HG02571 (cell line): ENCODE results near the gene NSUN5.
"Not testable (repeated sequence)": the region's sequence is repeated elsewhere in the genome, so short reads cannot be mapped to it uniquely, and the experiment has no call there.

Source experiments
- ATAC-seq: cut with Tn5 transposase; IDR thresholded peaks from one replicate; pipeline ENCODE4 v1.9.1; 2021; ENCODE audit warnings: mild to moderate bottlenecking, moderate library complexity; ENCODE audit not compliant: unreplicated experiment

NSUN5 gene

DNA sequence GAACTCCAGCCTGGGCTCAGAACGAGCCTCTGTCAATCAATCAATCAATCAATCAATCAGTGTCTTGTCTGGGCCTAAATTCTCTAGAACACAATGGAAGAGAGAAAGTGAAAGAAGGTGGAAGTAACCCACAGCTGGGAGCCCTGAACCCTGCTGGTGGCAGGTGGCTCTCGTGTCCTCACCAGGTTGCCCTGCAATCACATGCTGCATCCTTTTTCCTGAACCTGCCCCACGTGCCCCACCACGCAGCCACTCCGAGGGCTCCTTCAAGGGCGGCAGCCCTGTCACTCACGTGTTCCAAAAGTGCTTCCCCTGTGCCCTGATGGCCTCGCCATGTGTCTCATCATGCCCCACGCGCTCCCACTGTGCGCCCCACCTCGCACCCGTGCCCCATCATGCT lies 18.8 kb upstream of the NSUN5 start:
- not testable (repeated sequence) for ATAC-seq

DNA sequence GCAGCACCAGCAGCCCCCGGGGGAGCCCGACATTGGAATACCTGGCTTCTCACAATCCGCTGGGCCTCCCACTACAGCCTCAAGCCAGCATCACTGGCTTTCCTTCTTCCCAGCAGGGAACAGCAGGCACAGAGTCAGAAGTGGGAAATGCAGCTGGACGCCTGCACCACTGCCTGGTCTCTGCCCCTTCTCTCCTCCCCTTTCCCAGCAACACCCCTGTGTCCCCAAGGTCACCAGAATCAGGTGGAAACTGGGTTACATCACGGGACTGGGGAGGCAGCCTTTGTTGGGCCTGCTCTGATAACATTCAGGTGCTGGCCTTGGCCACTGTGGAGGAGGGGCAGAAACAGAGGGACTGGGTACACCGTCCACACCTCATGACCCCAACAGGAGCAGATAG lies 16.8 kb upstream of the NSUN5 start:
- ATAC-seq: not testable (repeated sequence)

DNA sequence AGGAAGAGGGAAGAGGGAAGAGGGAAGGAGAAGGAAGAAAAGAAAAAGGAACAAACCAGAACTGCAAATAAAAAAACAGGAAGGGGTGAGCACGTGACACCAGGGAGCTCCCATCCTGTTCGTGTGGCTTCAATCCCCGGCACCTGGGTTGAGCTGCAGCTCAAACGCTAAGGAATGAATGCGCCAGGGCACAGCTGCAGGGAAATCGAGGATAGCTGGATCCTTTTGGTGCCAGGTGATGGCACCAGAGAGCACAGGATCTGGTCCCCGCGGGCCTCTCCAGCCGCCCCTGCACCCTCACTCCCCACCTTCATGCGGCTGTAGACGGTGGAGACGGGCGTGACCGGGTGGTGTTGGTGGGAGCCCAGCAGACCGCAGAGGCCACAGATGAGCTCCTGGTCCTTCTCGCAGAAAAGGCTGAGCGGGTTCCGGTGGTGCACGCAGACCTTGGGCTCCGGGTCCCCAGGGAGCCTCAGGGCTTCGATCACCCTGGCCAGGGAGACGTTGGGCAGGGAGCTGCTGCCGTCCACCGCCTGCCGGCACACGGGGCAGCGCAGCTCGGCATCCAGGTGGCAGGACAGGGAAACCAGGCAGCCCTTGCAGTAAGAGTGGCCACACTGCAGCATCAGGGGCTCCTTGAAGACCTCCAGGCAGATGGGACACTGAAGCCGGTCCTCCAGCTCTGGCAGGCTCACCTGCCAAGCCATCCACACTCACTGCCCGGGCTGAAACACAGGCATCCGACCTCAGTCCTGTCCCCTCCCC lies 15.6 kb upstream of the NSUN5 start:
- ATAC-seq: not testable (repeated sequence)

DNA sequence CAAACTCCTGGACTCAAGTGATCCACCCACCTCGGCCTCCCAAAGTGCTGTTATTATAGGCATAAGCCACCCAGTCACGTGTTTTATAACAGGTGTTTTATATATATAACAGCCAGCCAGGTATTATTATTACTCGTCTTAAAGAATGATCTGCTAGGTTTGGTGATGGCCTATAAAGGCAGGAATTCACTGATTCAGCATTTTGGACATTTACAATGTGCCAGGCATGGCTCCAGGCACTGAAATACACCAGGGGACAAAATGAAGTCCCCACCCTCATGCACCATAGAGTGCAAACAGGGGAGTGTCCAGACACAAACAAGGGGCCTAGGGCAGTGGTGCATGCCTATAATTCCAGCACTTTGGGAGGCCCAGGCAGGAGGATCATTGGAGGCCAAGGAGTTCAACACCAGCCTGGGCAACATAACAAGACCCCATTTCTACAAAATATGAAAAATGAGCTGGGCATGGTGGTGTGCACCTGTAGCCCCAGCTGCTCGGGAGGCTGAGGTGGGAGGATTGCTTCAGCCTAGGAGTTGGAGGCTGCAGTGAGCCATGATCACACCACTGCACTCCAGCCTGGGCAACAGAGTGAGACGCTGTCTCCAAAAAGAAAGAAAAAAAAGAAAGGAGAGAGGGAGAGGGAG lies 14.9 kb upstream of the NSUN5 start:
- ATAC-seq: not testable (repeated sequence)

DNA sequence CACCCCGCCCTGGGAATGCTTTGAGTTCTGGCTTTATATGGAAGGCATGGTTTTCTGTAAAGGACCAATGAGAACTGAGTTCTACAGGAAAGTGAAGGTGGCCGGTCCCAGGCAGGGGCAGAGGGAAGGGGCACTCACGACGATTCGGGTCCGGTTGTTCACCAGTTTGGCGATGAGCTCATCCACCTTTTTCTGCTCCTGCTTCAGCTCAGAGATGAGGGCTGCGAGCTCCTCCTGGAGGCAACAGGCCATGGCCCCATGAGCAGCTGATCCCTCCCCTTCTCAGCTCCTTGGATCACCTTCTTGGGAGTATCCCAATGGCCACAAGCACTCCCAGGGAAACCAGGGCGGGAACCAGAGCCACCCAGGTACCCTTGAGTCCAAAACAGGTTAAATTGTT lies 11.4 kb upstream of the NSUN5 start:
- ATAC-seq: not testable (repeated sequence)

DNA sequence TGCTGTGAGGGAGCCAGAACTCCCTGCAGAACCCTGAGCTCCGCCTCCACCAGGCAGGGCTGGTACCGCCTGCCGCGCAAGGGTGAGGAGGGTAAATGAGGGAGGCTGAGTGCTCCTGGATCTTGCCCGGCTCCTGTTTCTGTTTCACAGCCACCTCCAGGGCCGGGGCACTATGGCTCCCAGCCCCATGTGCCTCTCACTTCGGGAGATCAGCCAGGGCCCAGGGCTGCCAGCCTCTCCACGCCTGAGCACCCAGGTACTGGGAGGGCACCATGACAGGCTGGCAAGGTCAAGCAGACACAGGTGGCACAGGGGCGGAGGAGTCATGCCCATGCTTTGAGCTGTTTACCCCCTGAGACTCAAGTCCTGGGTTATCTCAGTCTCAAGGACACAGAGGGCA lies 10.9 kb upstream of the NSUN5 start:
- not testable (repeated sequence) for ATAC-seq

DNA sequence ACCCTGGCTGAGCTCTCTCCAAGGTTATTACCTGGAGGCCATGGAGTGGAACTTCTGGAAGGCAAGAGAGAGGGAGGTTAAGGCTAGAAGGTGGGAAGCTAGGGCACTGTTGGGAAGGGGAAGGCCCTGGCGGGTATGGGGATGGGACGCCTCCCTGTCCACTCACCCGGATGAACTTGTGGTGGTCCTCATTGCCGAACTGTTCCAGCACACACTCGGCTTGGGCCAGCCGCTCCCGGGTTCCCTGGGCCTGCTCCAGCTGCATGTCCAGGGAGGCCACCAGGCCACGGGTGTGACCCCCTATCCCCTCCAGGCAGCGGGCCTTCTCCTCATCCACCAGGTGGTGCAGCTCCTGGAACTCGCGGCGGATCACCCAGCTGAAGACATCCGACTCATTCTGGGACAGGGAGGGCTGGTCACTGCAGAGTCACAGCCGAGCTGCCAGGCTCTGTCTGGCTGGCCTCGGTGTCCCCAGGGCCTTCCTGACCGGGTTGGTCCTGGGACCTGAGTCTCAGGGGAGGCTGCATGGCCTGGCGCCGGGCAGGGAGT lies 10.1 kb upstream of the NSUN5 start:
- not testable (repeated sequence) for ATAC-seq

DNA sequence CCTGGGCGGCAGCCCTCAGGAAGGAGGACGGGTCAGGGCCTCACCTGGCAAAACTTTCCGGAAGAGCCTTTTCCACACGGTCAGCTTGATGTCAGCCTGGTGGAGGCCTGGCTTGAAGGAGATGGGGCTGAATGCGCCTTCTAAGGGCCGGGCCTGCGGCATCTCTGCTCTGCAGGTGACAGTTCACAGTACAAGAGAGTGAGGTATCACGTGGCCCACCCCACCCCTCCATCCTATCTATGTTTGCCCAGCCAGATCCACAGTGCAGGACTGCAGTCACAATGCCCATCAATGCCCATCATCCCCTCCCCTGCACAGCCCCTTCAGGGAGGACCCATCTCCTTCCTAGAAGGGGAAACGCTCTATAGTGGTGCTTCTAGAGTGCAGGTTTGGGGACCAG lies 7.9 kb upstream of the NSUN5 start:
- no peak for ATAC-seq

DNA sequence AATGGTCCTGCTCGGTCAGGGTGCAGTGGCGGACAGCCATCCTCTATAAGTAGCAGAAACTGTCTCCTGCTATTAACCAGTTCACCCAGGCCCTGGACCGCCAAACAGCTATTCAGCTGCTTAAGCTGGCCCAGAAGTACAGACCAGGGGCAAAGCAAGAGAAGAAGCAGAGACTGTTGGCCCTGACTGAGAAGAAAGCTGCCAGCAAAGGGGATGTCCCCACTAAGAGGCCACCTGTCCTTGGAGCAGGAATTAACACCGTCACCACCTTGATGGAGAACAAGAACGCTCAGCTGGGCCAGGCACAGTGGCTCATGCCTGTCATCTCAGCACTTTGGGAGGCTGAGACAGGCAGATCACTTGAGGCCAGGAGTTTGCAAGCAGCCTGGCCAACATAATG lies 5.6 kb upstream of the NSUN5 start:
- ATAC-seq: no peak

DNA sequence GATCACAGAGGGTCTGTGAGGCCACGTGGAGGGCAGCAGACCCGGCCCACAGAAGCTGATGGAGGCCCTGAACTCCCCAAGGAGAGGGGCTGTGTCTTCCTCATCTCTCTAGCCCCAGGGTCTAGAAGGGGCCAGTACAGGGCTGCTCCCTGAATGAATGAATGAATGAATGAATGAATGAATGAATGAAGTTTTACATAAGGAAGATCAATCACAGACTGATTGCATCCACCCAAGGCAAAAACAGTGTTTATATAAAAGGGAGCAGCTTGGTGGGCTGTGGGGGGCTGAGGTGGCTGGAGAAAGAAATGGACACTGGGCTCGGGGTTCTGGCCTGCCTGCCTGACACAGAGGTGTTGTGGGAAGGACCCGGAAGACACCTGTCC lies 4.9 kb upstream of the NSUN5 start:
- ATAC-seq: no peak

DNA sequence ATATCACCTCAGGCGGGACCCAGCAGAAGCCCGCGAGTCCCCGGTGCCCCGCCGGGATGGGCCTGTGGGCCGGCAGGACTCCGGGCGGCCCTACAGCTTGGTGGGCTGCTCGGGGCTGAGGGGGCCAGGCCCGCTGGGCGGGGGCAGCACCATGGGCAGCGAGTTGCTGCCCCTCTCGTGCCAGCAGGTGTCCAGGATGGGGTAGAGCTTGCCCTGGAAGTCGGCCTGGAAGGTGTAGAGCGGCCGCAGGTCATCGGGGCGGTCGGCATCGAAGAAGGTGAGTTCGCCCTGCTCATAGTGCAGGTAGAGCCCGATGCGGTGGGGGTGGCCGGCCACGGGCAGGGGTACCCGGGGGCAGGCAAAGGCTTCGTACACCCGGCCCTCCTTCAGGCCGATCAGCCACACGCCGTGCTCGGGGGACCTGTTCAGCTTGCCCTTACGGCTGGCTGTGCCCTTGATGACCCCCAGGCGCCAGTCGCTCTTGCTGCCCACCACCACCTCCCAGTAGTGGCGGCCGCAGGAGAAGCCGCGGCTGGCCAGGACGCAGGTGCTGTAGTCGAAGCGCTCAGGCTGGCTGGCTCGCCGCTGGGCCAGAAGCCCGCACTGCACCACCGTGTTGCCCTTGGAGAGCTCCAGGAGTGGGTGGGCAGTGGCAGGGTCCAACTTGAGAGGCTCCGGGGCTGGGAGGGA lies 4.3 kb upstream of the NSUN5 start:
- no peak for ATAC-seq

DNA sequence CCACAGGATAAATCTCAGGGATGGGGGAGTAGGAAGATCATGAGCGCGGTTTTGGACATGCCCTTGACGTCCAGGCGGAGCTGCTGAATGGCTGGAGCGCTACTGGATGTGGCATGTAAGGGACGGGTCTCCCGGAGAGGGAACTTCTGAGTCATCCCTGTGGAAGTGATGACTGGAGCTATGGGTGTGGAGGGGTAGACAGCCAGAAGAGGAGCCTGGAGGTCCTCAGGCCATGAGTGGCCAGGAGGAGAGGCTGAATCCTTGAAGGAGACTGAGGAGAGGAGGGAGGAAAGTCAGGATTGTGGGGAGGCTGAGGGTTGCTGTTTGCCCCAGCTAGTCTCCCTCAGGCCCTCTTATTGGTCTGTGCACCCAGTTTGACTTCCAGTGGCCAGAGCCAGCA lies 2.8 kb upstream of the NSUN5 start:
- not testable (repeated sequence) for ATAC-seq

DNA sequence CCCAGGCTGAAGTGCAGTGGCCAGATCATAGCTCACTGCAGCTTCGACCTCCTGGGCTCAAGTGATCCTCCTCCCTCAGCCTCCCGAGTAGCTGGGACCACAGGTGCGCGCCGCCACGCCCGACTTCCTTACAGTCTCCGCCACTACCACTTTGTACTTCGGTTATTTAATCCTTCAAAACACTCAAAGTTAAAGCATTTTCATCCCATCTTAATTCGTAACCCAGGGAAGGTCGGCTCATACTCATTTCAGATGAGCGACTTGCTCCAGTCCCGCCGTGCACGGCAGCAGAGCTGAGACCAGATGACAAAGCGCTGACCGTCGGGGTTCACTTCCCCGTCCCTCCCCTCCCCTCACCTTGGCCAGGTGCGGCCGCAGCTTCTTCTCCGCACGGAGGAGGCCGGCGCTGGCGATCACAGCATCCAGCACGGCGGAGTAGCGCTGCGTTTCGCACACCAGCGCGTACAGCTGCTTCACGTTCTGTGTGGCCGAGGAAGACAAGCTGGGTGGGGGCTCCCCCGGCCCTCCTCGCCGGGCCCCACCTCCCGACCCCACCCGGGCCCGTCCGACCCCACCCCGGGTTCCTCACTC lies 457 bp downstream of the NSUN5 start:
- ATAC-seq: peak; percentile 40

DNA sequence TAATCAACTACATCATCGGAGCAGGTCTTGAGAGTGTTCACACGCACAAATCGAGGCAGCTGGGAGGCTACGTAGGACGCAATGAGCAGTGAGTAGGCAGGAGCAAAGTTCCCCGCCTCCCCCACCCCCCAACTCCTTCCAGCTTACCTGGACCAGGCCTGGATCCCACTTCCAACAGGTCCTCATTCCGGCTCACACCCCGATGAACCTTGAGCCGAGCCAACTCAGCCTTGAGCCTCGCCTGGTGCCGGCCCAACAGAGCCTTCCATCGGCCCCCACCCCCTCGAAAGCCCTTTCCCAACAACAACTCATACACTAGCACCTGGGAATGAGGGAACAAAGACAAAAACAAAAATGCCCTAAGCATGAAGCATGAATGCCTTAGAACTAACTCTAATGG lies 1.2 kb downstream of the NSUN5 start:
- ATAC-seq: no peak

DNA sequence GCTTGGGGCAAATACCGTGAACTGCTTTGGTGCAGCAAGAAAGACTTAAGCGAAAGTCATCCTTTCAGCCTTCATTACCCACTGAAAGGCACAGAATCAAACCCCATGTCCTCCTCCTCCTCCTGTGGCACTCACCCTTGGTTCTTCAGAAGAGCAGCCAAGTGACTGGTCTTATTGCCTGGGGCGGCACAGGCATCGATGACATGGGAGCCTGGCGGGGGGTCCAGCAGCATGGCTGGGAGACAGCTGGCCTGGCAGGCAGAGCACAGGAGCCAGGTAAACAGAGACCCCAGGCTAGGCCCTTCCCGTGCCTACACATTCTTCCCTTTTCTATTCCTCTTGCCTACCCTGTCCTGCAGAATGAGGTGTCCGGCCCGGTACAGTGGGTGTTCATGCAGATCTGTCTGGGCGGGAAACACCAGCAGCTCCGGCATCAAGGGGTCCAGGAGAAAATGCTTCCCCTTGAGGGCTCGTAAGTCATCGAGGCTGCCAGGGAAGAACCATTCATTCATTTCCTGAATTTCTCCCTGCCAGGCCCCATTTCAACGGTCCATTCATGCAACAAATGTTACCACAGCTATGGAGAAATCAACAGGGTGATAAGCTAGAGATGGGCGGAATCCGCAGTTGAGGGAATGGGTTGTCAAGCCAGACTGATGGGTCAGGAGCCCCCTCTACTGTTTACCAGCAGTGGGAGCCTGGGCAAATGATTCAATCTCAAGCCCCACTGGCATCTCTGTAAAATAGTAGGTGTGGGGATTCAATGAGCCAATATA lies 3.8 kb downstream of the NSUN5 start:
- not testable (repeated sequence) for ATAC-seq

DNA sequence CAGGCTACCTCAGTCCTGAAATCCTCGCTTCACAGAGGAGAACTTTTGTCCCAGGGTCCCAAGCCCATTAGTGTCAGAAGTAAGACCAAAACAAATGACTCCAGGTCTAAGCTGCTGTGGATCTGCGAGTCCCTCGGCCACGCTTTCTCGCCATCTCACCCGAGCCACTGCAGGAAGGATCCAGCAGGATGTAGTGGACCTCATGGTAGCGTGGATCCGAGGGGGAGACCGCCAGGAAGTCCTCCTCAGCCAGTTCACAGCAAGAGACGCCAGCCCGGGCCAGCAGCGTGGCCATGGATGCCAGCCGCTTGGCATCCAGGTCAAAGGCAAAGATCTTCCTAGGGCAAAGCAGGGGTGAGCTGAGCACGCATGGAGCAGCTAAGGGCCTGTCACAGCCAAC lies 4.6 kb downstream of the NSUN5 start:
- ATAC-seq: no peak

DNA sequence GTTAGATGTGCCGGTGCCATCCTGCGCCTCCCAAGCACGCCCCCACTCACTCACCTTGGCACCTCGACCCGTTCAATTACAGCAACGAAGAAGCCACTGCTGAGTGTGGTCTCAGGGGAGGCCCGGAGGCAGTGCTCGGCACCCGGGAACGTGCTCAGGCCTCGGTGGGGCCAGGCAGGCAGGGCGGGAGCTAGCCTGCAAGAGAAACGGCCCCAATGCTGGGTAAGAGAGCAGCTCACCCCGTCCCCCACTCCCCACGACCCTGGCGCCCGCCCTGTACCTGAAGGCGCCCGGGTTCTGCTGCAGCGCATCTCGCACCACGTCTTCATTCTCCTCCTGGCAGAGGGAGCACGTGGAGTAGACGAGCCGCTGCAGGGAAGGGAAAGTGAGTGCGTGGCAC lies 5.1 kb downstream of the NSUN5 start:
- no peak for ATAC-seq

DNA sequence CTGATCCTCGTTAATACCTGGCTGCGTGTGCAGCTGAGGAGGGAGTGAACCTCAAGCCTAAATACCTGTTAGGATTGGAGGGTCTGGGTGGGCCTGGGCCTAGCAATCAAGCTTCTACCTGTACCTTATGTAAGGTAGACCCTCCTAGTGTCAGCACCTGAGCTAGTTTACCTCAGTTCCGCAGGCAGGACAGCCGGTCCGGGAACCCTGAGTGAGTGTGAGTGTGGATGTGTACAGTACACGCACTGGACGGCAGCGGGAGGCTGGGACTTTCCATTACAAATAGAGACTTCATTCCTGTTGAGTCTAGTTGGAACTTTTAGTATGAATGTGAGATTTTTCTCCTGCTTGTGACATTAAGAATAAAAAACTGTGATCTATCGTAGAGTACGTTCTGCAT lies 5.8 kb downstream of the NSUN5 start:
- not testable (repeated sequence) for ATAC-seq

DNA sequence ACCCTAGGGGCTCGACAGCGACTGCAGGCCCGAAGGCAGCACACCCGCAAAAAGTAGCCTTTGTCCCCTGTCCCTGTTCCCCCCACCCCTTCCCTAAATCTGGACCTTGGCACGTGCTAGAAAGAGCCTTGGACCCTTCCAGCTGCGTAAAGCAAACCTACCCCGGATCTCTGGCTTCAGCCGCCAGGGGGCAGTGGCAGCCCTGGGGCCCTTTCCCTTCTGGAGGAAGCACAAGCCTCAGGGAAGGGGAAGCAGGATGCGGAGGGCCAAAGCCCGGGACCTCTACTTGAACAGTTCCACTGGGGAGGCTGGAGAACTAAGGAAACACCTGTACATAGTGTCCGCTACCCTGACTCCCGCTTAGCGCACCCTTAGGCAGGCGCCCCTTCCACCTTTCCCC lies 7.5 kb downstream of the NSUN5 start:
- not testable (repeated sequence) for ATAC-seq

DNA sequence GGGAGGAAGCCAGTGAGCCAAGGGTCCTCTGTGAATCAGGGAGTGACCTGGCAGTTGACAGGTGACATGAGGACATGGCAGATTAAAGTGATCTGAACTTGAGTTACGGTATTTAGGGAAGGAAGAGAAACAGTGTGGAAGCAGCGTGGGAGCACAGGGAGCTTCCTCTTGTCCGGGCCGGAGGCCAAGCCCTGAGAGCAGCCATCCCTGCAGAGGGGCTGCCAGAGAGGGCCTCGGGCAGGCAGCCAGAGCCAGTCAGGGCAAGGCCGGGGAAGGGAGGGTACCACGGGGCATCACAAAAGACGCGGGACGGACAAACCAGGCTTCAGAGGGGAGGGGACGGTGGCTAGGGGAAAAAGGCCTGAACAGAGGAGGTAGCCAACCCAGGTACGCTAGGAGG lies 8.8 kb downstream of the NSUN5 start:
- ATAC-seq: not testable (repeated sequence)

DNA sequence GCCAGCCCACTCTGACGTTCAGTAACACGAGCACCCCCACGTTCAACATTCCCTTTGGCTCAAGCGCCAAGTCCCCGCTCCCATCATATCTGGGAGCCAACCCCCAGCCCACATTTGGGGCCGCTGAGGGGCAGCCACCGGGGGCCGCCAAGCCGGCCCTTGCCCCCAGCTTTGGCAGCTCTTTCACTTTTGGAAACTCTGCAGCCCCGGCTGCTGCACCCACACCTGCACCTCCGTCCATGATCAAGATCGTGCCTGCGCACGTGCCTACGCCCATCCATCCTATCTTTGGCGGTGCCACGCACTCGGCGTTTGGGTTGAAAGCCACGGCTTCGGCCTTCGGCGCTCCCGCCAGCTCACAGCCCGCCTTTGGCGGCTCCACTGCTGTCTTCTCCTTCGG lies 10.9 kb downstream of the NSUN5 start:
- not testable (repeated sequence) for ATAC-seq
